Ovary (tissue), 9 donors: Measurements from ENCODE around the gene SDK1. TPM values are rescaled to one million over a fixed set of nuclear protein-coding genes. Genes with fewer than 3 reads are reported as not detected.

ENCODE experiments used
- DNase-seq, 5 donors: peaks; one replicate each; pipeline ENCODE4 v3.0.0-alpha.2; 2019 to 2020
- H3K27ac ChIP-seq, 2 donors: fragments of 200-600 bp; one replicate each; pipeline versions ENCODE4 v1.5.1 to v1.8.0; 2019 to 2022
- H3K27me3 ChIP-seq: fragments of 200-600 bp; one replicate; pipeline ENCODE4 v1.8.0; 2022
- H3K36me3 ChIP-seq: fragments of 200-600 bp; sonication (generic); one replicate; pipeline ENCODE4 v1.5.1; 2019
- H3K4me1 ChIP-seq: one replicate; pipeline ENCODE4 v1.8.1; 2013; ENCODE audit warnings: mild to moderate bottlenecking, moderate library complexity; ENCODE audit not compliant: insufficient read depth
- H3K4me3 ChIP-seq: fragments of 200-600 bp; sonication (generic); one replicate; pipeline ENCODE4 v1.5.1; 2017
- H3K9me3 ChIP-seq, 2 donors: fragments of 200-600 bp in 1 of 2; sonication (generic) in 1 of 2; one replicate each; pipeline versions ENCODE4 v1.5.1 to v1.8.1; 2013 to 2019; ENCODE audit warnings: mild to moderate bottlenecking in 1 of 2, moderate library complexity in 1 of 2
- EP300 ChIP-seq: sonication (generic); formaldehyde crosslinking; IDR thresholded peaks from one replicate; pipeline ENCODE4 v1.6.1; 2017; ENCODE audit warnings: antibody characterized with exemption
- POLR2A ChIP-seq: fragments of 450-650 bp; IDR thresholded peaks from one replicate; pipeline ENCODE4 v1.6.1; 2017; ENCODE audit warnings: antibody characterized with exemption, mild to moderate bottlenecking, moderate library complexity
- WGBS, 3 donors: extraction: QIAGEN DNeasy Blood & Tissue Kit in 1 of 3; methylation state at CpG; one replicate each; pipeline versions ENCODE4 v1.1.5 to v1.1.7; 2013 to 2017; 5-methylcytosine and 5-hydroxymethylcytosine counted together
- intact Hi-C, 4 donors: fragments of 100-400 bp; cut with DNase I; formaldehyde crosslinking; loops; one replicate each; pipeline versions ENCODE4 v1.11.0 to v1.15.1; 2022 to 2023
- polyA plus RNA-seq, 2 donors: library from polyadenylated mRNA; stranded (reverse); fragments of 200-250 nt in 1 of 2; fragments of 350-450 nt in 1 of 2; fragmentation: Illumina TruSeq in 1 of 2; extraction: RNeasy Lipid Tissue Mini Kit (QIAGEN cat#74804) in 1 of 2; gene quantifications; one replicate each; pipeline ENCODE4 v1.2.3, GENCODE V29; 2013 to 2014
- total RNA-seq, 7 donors: library from RNA; depleted of rRNA in 2 of 7; stranded (reverse); fragments of >200 nt in 2 of 7; fragmentation: NEBNext Ultra II Directional in 3 of 7; extraction: Animal tissue kit (Norgen Biotek cat#: 25700) in 3 of 7; gene quantifications; one replicate each; pipeline versions ENCODE4 v1.1.0 to v1.2.4, GENCODE V29; 2016 to 2023
- TF ChIP-seq, protein P1 (sequence below), 3 donors: fragments of 450-650 bp in 2 of 3; fragments of 200-600 bp in 1 of 3; IDR thresholded peaks; one replicate each; pipeline versions ENCODE4 v1.5.1 to v1.8.0; 2016 to 2022; ENCODE audit warnings: antibody characterized with exemption in 3 of 3, mild to moderate bottlenecking in 1 of 3
- donor health status: DM: no; HTN: no; CAD: no; lungs with moderate emphysema.
- donor health status: DM: no; HTN: no; CAD: no.
- donor health status: Bipolar disorder and iron deficiency.
- donor health status: DM: yes; HTN: yes; CAD: no.
- donor health status: DM: no; HTN: no; CAD: no.
- donor health status: DM: yes; HTN: yes; CAD: no.

Gene SDK1
- total and polyA plus RNA-seq, 9 donors: 1.2 to 13.3 (median 4.4) TPM

DNA sequence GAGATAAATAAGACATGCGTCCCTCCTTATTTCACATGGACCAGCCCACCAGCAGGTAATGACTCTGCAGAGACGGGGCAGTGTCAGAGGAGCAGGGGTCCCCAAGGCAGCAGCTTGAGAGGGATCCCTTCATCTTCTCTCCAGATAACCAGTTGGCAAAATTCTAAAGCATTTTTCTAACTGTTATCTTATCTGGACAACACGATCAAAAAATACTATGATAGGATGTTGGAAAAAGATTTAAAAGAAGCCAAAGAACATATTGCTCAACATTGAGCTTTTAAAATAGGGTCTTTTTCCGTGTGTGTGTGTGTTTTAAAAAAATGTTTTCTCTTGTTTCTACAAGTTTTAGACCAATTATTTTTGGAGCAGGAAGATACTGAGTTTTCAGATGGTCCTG lies 641.2 kb downstream of the SDK1 start:
- TF ChIP-seq EP300 (no peak), POLR2A (no peak)
- TF ChIP-seq, protein P1, sequence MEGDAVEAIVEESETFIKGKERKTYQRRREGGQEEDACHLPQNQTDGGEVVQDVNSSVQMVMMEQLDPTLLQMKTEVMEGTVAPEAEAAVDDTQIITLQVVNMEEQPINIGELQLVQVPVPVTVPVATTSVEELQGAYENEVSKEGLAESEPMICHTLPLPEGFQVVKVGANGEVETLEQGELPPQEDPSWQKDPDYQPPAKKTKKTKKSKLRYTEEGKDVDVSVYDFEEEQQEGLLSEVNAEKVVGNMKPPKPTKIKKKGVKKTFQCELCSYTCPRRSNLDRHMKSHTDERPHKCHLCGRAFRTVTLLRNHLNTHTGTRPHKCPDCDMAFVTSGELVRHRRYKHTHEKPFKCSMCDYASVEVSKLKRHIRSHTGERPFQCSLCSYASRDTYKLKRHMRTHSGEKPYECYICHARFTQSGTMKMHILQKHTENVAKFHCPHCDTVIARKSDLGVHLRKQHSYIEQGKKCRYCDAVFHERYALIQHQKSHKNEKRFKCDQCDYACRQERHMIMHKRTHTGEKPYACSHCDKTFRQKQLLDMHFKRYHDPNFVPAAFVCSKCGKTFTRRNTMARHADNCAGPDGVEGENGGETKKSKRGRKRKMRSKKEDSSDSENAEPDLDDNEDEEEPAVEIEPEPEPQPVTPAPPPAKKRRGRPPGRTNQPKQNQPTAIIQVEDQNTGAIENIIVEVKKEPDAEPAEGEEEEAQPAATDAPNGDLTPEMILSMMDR (IDR thresholded peaks at IDR 0.05): no peak
- no peak overlapping the region for H3K4me3 ChIP-seq
- H3K36me3 ChIP-seq: no peaks in the 10 kb centered on the region

DNA sequence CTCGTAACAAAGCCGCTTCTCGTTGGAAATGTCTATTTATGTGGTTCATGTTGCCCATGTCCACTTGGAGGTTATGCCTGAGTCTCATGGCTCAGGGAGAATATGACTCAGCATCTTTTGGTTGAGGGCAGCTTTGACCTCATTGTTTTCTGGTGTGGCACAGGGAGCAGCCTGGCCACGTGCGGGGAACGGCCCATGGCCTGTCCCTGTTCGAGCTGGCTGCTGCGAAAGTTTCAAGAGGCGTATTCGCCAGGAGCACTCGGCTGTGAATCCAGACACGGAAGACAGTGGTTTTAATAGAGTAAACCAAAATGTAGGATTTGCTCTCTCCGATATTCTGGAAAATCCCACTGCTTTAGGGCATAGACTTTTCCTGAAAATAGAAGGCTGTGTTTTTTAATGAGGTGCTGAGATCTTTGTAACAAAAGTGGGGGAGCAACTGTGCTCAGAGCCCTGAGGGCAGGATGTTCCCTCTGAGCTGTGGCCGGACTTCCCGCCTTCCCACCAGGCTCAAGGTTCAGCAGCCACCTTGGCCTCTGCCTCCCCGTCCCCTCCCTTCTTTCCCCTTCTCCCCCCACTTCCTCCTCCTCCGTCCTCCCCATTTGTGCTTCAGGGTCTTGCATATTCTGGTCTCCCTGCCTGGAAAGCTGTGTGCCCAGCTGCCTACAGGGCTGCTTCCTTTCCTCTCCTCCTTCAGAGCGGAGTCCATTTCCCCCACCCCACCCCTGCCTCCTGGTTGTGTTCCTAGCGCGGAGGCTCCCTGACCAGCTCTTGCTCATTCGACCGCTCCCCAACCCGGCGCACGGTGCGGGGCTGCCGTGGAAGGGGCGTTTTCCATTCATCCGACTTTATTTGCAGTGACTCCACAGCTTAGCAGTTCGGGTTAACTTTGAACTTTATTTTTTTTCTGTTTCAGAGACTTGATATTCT lies 642.0 kb downstream of the SDK1 start:
- TF ChIP-seq, protein P1 (IDR thresholded peaks at IDR 0.05): no peak
- TF ChIP-seq EP300 (no peak), POLR2A (no peak)
- Histone ChIP-seq H3K27ac (no peak overlapping the region), H3K4me1 (no peaks in the 10 kb centered on the region), H3K27me3 (no peaks in the 10 kb centered on the region), H3K4me3 (no peak overlapping the region), H3K36me3 (no peaks in the 10 kb centered on the region), H3K9me3 (no peaks in the 10 kb centered on the region)
- intact Hi-C loops: no loop called here
- no peak for DNase-seq
- 80 to 86% (median 81%) methylated on average over 29 to 30 of the region's 30 CpGs for WGBS, 3 donors

More for the DNA sequence above, 641.2 kb downstream of the SDK1 start:
- intact Hi-C loops: no loop called here
- H3K9me3 ChIP-seq: no peaks in the 10 kb centered on the region
- H3K4me1 ChIP-seq: no peaks in the 10 kb centered on the region
- 65 to 74% (median 65%) methylated on average over 4 of the region's 4 CpGs for WGBS, 3 donors
- H3K27ac ChIP-seq: no peak overlapping the region
- no peaks in the 10 kb centered on the region for H3K27me3 ChIP-seq
- no peak for DNase-seq

GRCh38 chr7:3943779-3944520 lies 642.9 kb downstream of the SDK1 start:
- Histone ChIP-seq H3K27ac (no peak overlapping the region), H3K4me1 (no peaks in the 10 kb centered on the region), H3K27me3 (no peaks in the 10 kb centered on the region), H3K9me3 (no peaks in the 10 kb centered on the region), H3K4me3 (no peak overlapping the region), H3K36me3 (no peaks in the 10 kb centered on the region)
- no peak for TF ChIP-seq POLR2A
- TF ChIP-seq, protein P1 (IDR thresholded peaks at IDR 0.05): no peak
- no peak for TF ChIP-seq EP300
- 74 to 86% (median 78%) methylated on average over 10 of the region's 10 CpGs for WGBS, 3 donors
- intact Hi-C loops: no loop called here
- DNase-seq: no peak

GRCh38 chr7:3949242-3949640 lies 648.2 kb downstream of the SDK1 start:
- Histone ChIP-seq H3K36me3 (no peaks in the 10 kb centered on the region), H3K4me1 (no peaks in the 10 kb centered on the region), H3K27me3 (no peaks in the 10 kb centered on the region), H3K9me3 (no peaks in the 10 kb centered on the region), H3K27ac (no peak overlapping the region), H3K4me3 (no peak overlapping the region)
- DNase-seq: no peak
- intact Hi-C loops: no loop called here
- TF ChIP-seq, protein P1 (IDR thresholded peaks at IDR 0.05): no peak
- TF ChIP-seq POLR2A (no peak), EP300 (no peak)
- WGBS, 3 donors: 53 to 63% (median 61%) methylated on average over 16 of the region's 16 CpGs
